ENCODE results near the gene PAFAH1B2.

Gene PAFAH1B2

GRCh38 chr11:117143871-117144476 is at the start of gene PAFAH1B2:
Gene PAFAH1B2, plus strand, starts transcription at chr11:117144287. Its CDS starts 8,161 bp downstream, at chr11:117152448.
- Histone ChIP-seq H3K27ac (ENCODE audit: low read depth, low read length) (peak within 1 kb of the TSS; percentile 92), H3K27me3 (ENCODE audit: control insufficient read depth in 5 of 5, insufficient read depth in 4 of 5, low read length in 5 of 5) (no peaks in the 10 kb centered on the region), H3K36me3 (ENCODE audit: control insufficient read depth in 5 of 5, insufficient read depth in 5 of 5, low read length in 5 of 5) (peaks cover 0 to 13% (median 5%) of the 10 kb centered on the region in 5 donors), H3K4me3 (ENCODE audit: low read depth in 1 of 5, low read length in 5 of 5) (peak within 1 kb of the TSS; percentile 84 to 100 (median 95)), H3K9ac (ENCODE audit: low read length in 5 of 5) (peak within 1 kb of the TSS; percentile 48 to 95 (median 89)), H3K9me3 (ENCODE audit: control insufficient read depth in 5 of 5, low read length in 5 of 5) (no peaks in the 10 kb centered on the region), H3K4me1 (ENCODE audit: control insufficient read depth in 5 of 5, insufficient read depth in 5 of 5, low read length in 5 of 5) (peaks cover 0 to 33% (median 29%) of the 10 kb centered on the region in 5 donors)

DNA sequence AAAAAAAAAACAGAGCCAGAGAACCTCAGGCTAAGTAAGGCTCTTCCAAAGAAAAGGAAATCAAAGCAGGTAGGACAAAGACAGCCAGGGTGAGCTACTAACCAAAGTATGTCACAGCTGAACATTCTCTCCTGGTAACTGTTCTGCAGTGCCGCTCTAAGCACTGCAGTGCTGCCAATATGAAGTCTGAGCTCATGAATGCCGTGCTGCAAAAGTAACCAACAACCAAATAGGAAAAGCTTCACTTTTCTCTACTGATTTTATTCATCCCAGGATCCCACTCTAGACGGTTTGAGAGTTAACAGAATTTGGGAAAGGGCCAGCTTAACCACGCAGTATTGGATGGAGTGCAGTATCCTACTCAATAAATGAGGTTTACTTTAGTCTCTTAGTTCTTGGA is 49.3 kb upstream of the PAFAH1B2 start:
- H3K9me3 ChIP-seq (ENCODE audit: control insufficient read depth in 5 of 5, low read length in 5 of 5) = no peaks in the 10 kb centered on the region
- peaks cover 7 to 59% (median 43%) of the 10 kb centered on the region in 5 donors for H3K4me1 ChIP-seq (ENCODE audit: control insufficient read depth in 5 of 5, insufficient read depth in 5 of 5, low read length in 5 of 5)
- H3K27me3 ChIP-seq (ENCODE audit: control insufficient read depth in 5 of 5, insufficient read depth in 4 of 5, low read length in 5 of 5) = no peaks in the 10 kb centered on the region
- H3K4me3 ChIP-seq (ENCODE audit: low read depth in 1 of 5, low read length in 5 of 5) = no peak overlapping the region
- no peak overlapping the region for H3K9ac ChIP-seq (ENCODE audit: low read length in 5 of 5)
- no peaks in the 10 kb centered on the region for H3K36me3 ChIP-seq (ENCODE audit: control insufficient read depth in 5 of 5, insufficient read depth in 5 of 5, low read length in 5 of 5)
- H3K27ac ChIP-seq (ENCODE audit: low read depth, low read length) = no peak overlapping the region

- peak overlapping the region; percentile 85 for H3K27ac ChIP-seq (ENCODE audit: low read depth, low read length)
- no peaks in the 10 kb centered on the region for H3K36me3 ChIP-seq (ENCODE audit: control insufficient read depth in 5 of 5, insufficient read depth in 5 of 5, low read length in 5 of 5)
- H3K27me3 ChIP-seq (ENCODE audit: control insufficient read depth in 5 of 5, insufficient read depth in 4 of 5, low read length in 5 of 5) = no peaks in the 10 kb centered on the region
- peaks cover 7 to 60% (median 47%) of the 10 kb centered on the region in 5 donors for H3K4me1 ChIP-seq (ENCODE audit: control insufficient read depth in 5 of 5, insufficient read depth in 5 of 5, low read length in 5 of 5)
- peak overlapping the region in 3 of 5 donors; percentile 12 to 91 (median 38) for H3K9ac ChIP-seq (ENCODE audit: low read length in 5 of 5)
- H3K4me3 ChIP-seq (ENCODE audit: low read depth in 1 of 5, low read length in 5 of 5) = peak overlapping the region; percentile 45 to 95 (median 87)
- H3K9me3 ChIP-seq (ENCODE audit: control insufficient read depth in 5 of 5, low read length in 5 of 5) = no peaks in the 10 kb centered on the region
Observed at GRCh38 chr11:117095284-117096161, 48.6 kb upstream of the PAFAH1B2 start.

DNA sequence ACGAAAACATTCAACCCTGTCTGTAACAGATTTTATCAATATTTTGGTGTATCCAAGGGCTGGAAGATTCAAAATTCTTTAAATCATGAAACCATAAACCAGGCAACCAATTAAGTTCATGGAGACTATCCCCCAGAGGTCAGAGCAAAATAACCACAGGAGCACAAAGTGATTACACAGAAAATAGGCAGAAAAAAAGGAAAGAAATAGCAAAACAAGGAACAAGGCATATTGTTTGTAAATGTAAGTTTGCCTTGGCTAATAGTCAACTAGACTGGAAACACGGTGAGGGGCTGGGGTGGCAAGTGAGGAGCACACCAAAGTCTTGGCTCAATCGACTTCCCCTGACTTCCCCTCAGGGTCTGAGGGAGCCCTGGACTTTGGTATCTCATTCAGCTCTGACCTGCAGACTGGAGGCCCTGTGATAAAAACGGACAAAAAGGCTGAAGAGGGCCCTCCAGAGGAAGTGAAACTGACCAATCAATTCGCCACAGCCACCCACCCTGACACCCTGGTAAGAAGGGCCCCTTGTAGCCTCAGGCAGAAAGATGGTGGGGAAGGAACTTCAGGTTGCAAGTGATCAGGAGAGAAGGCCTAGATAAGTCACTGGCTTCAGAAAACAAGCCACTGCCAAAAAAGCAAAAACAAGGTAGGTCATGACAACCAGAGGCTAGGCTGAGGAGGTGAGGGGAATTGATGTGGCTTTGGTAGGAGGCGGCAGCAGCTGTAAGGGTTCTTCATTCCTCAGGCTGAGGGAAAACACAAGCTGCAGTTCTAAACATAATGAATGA is 47.7 kb upstream of the PAFAH1B2 start:
- peak overlapping the region in 3 of 5 donors; percentile 50 to 91 (median 61) for H3K9ac ChIP-seq (ENCODE audit: low read length in 5 of 5)
- peaks cover 7 to 60% (median 51%) of the 10 kb centered on the region in 5 donors for H3K4me1 ChIP-seq (ENCODE audit: control insufficient read depth in 5 of 5, insufficient read depth in 5 of 5, low read length in 5 of 5)
- H3K36me3 ChIP-seq (ENCODE audit: control insufficient read depth in 5 of 5, insufficient read depth in 5 of 5, low read length in 5 of 5) = no peaks in the 10 kb centered on the region
- H3K4me3 ChIP-seq (ENCODE audit: low read depth in 1 of 5, low read length in 5 of 5) = peak overlapping the region; percentile 86 to 95 (median 89)
- no peaks in the 10 kb centered on the region for H3K9me3 ChIP-seq (ENCODE audit: control insufficient read depth in 5 of 5, low read length in 5 of 5)
- peak overlapping the region; percentile 85 for H3K27ac ChIP-seq (ENCODE audit: low read depth, low read length)
- H3K27me3 ChIP-seq (ENCODE audit: control insufficient read depth in 5 of 5, insufficient read depth in 4 of 5, low read length in 5 of 5) = no peaks in the 10 kb centered on the region

DNA sequence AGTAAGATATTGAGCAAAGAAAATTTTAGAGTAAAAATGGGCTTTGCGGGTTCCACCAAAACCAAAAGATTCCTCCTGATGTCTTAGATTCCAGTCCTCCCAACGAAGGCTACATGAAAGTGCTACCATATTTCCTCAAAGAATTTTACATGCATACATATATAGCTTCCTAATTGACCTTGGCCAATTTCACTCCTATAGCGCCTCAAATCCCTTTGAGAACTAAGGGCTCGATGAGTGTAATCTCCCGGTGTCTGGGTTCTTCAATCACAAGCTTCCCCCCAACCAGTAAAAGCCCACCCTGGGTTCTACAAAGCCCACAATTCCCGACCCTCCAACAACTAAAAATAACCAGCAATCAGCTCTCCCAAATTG is 47.1 kb upstream of the PAFAH1B2 start:
- H3K9me3 ChIP-seq (ENCODE audit: control insufficient read depth in 5 of 5, low read length in 5 of 5) = no peaks in the 10 kb centered on the region
- H3K36me3 ChIP-seq (ENCODE audit: control insufficient read depth in 5 of 5, insufficient read depth in 5 of 5, low read length in 5 of 5) = no peaks in the 10 kb centered on the region
- peak overlapping the region; percentile 85 for H3K27ac ChIP-seq (ENCODE audit: low read depth, low read length)
- peak overlapping the region; percentile 86 to 95 (median 89) for H3K4me3 ChIP-seq (ENCODE audit: low read depth in 1 of 5, low read length in 5 of 5)
- peaks cover 7 to 60% (median 51%) of the 10 kb centered on the region in 5 donors for H3K4me1 ChIP-seq (ENCODE audit: control insufficient read depth in 5 of 5, insufficient read depth in 5 of 5, low read length in 5 of 5)
- no peaks in the 10 kb centered on the region for H3K27me3 ChIP-seq (ENCODE audit: control insufficient read depth in 5 of 5, insufficient read depth in 4 of 5, low read length in 5 of 5)
- peak overlapping the region; percentile 77 to 96 (median 94) for H3K9ac ChIP-seq (ENCODE audit: low read length in 5 of 5)

DNA sequence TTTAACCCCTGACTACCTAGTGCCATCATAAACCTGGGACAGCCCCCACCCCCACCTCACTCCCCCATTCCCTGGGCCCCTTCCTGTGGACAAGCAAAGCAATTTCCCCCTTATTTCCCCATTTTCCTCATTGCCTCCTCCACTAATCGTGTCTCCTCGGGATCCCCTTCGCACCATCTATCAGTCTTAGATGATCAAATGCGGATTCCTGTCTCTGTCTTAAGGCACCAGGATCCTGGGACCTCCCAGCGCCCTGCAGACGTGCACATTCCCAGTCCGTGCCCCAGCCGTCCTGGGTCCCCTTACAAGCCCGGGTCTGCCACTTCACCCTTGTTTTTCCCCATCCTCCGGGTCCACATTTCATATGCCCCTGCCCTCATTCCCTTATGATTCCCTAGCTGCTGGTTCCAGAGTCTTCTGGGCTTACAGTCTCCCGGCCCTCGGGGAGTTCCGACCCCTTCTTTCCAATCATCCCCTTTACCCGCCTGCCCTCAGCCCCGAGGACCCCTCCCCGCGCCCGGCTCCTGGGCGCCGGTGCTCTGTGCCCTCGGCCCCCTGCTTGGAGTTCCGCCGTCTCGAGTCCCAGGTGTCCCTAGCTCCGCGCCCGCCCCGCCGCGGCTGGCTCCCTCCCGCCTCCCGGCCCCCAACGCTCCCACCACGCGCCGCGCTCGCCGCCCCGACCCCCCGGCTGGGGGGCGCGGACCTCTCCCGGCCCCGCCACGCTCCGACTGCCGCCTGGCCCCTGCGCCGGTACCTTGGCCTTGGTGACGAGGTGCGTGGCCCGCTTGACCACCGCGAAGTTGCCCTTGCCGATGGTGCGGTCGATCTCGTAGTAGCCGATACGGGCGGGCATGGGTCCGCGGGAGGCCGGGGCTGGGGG is 46.5 kb upstream of the PAFAH1B2 start:
- H3K4me3 ChIP-seq (ENCODE audit: low read depth in 1 of 5, low read length in 5 of 5) = peak overlapping the region; percentile 86 to 95 (median 89)
- no peaks in the 10 kb centered on the region for H3K27me3 ChIP-seq (ENCODE audit: control insufficient read depth in 5 of 5, insufficient read depth in 4 of 5, low read length in 5 of 5)
- no peaks in the 10 kb centered on the region for H3K36me3 ChIP-seq (ENCODE audit: control insufficient read depth in 5 of 5, insufficient read depth in 5 of 5, low read length in 5 of 5)
- H3K9me3 ChIP-seq (ENCODE audit: control insufficient read depth in 5 of 5, low read length in 5 of 5) = no peaks in the 10 kb centered on the region
- H3K4me1 ChIP-seq (ENCODE audit: control insufficient read depth in 5 of 5, insufficient read depth in 5 of 5, low read length in 5 of 5) = peaks cover 7 to 55% (median 50%) of the 10 kb centered on the region in 5 donors
- H3K9ac ChIP-seq (ENCODE audit: low read length in 5 of 5) = peak overlapping the region; percentile 77 to 96 (median 94)
- peak overlapping the region; percentile 85 for H3K27ac ChIP-seq (ENCODE audit: low read depth, low read length)

GRCh38 chr11:117098269-117099232 is 45.5 kb upstream of the PAFAH1B2 start, which contains the start of gene SIK3:
Gene SIK3, minus strand, starts transcription at chr11:117098428. Its CDS starts 13 bp downstream, at chr11:117098415.
- H3K36me3 ChIP-seq (ENCODE audit: control insufficient read depth in 5 of 5, insufficient read depth in 5 of 5, low read length in 5 of 5) = no peaks in the 10 kb centered on the region
- no peaks in the 10 kb centered on the region for H3K27me3 ChIP-seq (ENCODE audit: control insufficient read depth in 5 of 5, insufficient read depth in 4 of 5, low read length in 5 of 5)
- peak within 1 kb of the TSS; percentile 86 to 95 (median 89) for H3K4me3 ChIP-seq (ENCODE audit: low read depth in 1 of 5, low read length in 5 of 5)
- peak within 1 kb of the TSS; percentile 91 to 96 (median 94) for H3K9ac ChIP-seq (ENCODE audit: low read length in 5 of 5)
- peak within 1 kb of the TSS; percentile 100 for H3K27ac ChIP-seq (ENCODE audit: low read depth, low read length)
- H3K4me1 ChIP-seq (ENCODE audit: control insufficient read depth in 5 of 5, insufficient read depth in 5 of 5, low read length in 5 of 5) = peaks cover 7 to 51% (median 43%) of the 10 kb centered on the region in 5 donors
- H3K9me3 ChIP-seq (ENCODE audit: control insufficient read depth in 5 of 5, low read length in 5 of 5) = no peaks in the 10 kb centered on the region

DNA sequence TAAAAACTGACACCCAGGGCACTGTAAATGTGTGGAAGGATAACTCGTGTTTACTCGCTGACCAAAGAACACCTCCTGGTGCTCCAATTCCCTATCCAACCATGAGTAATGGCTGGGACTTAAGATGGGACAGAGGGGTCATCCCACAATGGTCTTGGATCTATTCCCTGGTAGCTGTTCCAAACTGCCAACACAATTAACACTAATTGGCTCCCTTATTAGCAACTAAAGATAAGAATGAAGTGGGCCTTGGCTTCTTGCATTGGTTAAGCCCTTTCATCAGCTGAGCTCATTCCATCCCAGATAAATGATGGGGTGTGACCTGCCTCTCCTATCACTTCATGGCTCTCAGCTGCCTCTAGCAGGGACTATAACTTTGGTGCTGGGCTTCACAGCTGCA is 44.4 kb upstream of the PAFAH1B2 start:
- H3K9ac ChIP-seq (ENCODE audit: low read length in 5 of 5) = peak overlapping the region in 4 of 5 donors; percentile 27 to 92 (median 48)
- H3K4me1 ChIP-seq (ENCODE audit: control insufficient read depth in 5 of 5, insufficient read depth in 5 of 5, low read length in 5 of 5) = peaks cover 7 to 47% (median 39%) of the 10 kb centered on the region in 5 donors
- H3K9me3 ChIP-seq (ENCODE audit: control insufficient read depth in 5 of 5, low read length in 5 of 5) = no peaks in the 10 kb centered on the region
- H3K36me3 ChIP-seq (ENCODE audit: control insufficient read depth in 5 of 5, insufficient read depth in 5 of 5, low read length in 5 of 5) = no peaks in the 10 kb centered on the region
- no peaks in the 10 kb centered on the region for H3K27me3 ChIP-seq (ENCODE audit: control insufficient read depth in 5 of 5, insufficient read depth in 4 of 5, low read length in 5 of 5)
- H3K27ac ChIP-seq (ENCODE audit: low read depth, low read length) = peak overlapping the region; percentile 100
- H3K4me3 ChIP-seq (ENCODE audit: low read depth in 1 of 5, low read length in 5 of 5) = no peak overlapping the region

All from subcutaneous abdominal adipose tissue (tissue), 5 donors.